Measurements from ENCODE around the gene ADCY2.

- no peak for TF ChIP-seq CTCF (IDR thresholded peaks at IDR 0.05; ENCODE audit: low read depth, low read length, poor library complexity, severe bottlenecking)
- TF ChIP-seq EZH2phosphoT487 (IDR thresholded peaks at IDR 0.05; ENCODE audit: borderline replicate concordance, low read length) = no peak
Measured at GRCh38 chr5:7857361-7857760, 461.4 kb downstream of the ADCY2 start.

Data from DOHH2 (cell line).